ENCODE results near the gene NOLC1. TPM values are rescaled to one million over a fixed set of nuclear protein-coding genes. Genes with fewer than 3 reads are reported as not detected.
A peak's percentile ranks its signal among the peaks of the same experiment; 100 is the strongest.

Gene NOLC1
- total and polyA plus RNA-seq, 10 of the 15 experiments (the other 5 are each of a cell fraction or from before 2014, with no cell fraction given): 91.7 to 244 (median 128) TPM

- peak; percentile 100 for TF ChIP-seq HCFC1 (IDR thresholded peaks at IDR 0.05; ENCODE audit: low read length)
- no peak for TF ChIP-seq EZH2 (IDR thresholded peaks at IDR 0.05; ENCODE audit: borderline replicate concordance, control insufficient read depth, low read depth, low read length)
- TF ChIP-seq PML (IDR thresholded peaks at IDR 0.05; ENCODE audit: low read length): peak; percentile 68; the same call in 1 of the 2 replicates
- no peak for TF ChIP-seq PAX8 (IDR thresholded peaks at IDR 0.05)
- TF ChIP-seq POLR2A (IDR thresholded peaks at IDR 0.05; ENCODE audit: low read depth, low read length): peak; percentile 91
- TF ChIP-seq PBX3 (IDR thresholded peaks at IDR 0.05; ENCODE audit: insufficient replicate concordance, low read depth, low read length): no peak
- no peak; the same call in 1 of the 3 replicates for TF ChIP-seq POU2F2 (IDR thresholded peaks at IDR 0.05; ENCODE audit: borderline replicate concordance, low read depth, low read length)
- no peak for TF ChIP-seq ZBED1 (IDR thresholded peaks at IDR 0.05; ENCODE audit: borderline replicate concordance)
- no peak for TF ChIP-seq SUZ12 (IDR thresholded peaks at IDR 0.05; ENCODE audit: unreplicated experiment)
- TF ChIP-seq FOXK2 (IDR thresholded peaks at IDR 0.05): peak; percentile 58
- TF ChIP-seq RAD51 (IDR thresholded peaks at IDR 0.05): peak; percentile 11; the same call in 1 of the 2 replicates
- TF ChIP-seq SPI1 (IDR thresholded peaks at IDR 0.05; ENCODE audit: borderline replicate concordance, insufficient read depth, low read depth, low read length): peak; percentile 36; the same call in 1 of the 2 replicates
- peak; percentile 3 for TF ChIP-seq USF1 (IDR thresholded peaks at IDR 0.05; ENCODE audit: borderline replicate concordance, extremely low read length, insufficient read depth, low read depth, low read length)
- no peak for TF ChIP-seq BCLAF1 (IDR thresholded peaks at IDR 0.05)
- TF ChIP-seq WRNIP1 (IDR thresholded peaks at IDR 0.05; ENCODE audit: borderline replicate concordance, low read depth, low read length): no peak
- no peak for TF ChIP-seq BCL11A (IDR thresholded peaks at IDR 0.05; ENCODE audit: low read depth, low read length)
- TF ChIP-seq HDAC6 (IDR thresholded peaks at IDR 0.05; ENCODE audit: unreplicated experiment): peak; percentile 33
- TF ChIP-seq STAT3 (IDR thresholded peaks at IDR 0.05; ENCODE audit: low read depth, low read length): no peak
- TF ChIP-seq HDAC2 (IDR thresholded peaks at IDR 0.05): no peak
- no peak for TF ChIP-seq ZNF24 (IDR thresholded peaks at IDR 0.05)
- TF ChIP-seq MAX (IDR thresholded peaks at IDR 0.05; ENCODE audit: low read depth, low read length): peak; percentile 58
- TF ChIP-seq EED (IDR thresholded peaks at IDR 0.05; ENCODE audit: low read depth): no peak
- TF ChIP-seq MYB (IDR thresholded peaks at IDR 0.05; ENCODE audit: borderline replicate concordance, low read depth, low read length): no peak
These were observed 19.4 kb upstream of the NOLC1 start, which contains the start of gene PPRC1 (continued) for GRCh38 chr10:102132563-102133372.
